Chondrocyte (in vitro differentiated cells): ENCODE measurements around the gene XPR1. TPM values are rescaled to one million over a fixed set of nuclear protein-coding genes. Genes with fewer than 3 reads are reported as not detected.
"Not testable (repeated sequence)": the region's sequence is repeated elsewhere in the genome, so short reads cannot be mapped to it uniquely, and the experiment has no call there.

Source experiments
- DNase-seq: peaks from one replicate; pipeline ENCODE4 v3.0.0; 2021; ENCODE audit warnings: mixed read lengths, low spot score
- H3K27ac Mint-ChIP-seq: one replicate; pipeline ENCODE4 v1.8.0; 2021; ENCODE audit warnings: mild to moderate bottlenecking, moderate library complexity, mixed read lengths; ENCODE audit not compliant: unreplicated experiment
- H3K27me3 Mint-ChIP-seq: 2 replicates; pipeline ENCODE4 v1.8.0; 2021; ENCODE audit warnings: low read depth, mixed read lengths
- H3K36me3 Mint-ChIP-seq: 2 replicates; pipeline ENCODE4 v1.8.0; 2021; ENCODE audit warnings: low read depth, mixed read lengths
- H3K4me1 Mint-ChIP-seq: 2 replicates; pipeline ENCODE4 v1.8.0; 2021; ENCODE audit warnings: low read depth, mild to moderate bottlenecking, mixed read lengths
- H3K4me3 Mint-ChIP-seq: one replicate; pipeline ENCODE4 v1.8.0; 2021; ENCODE audit warnings: mild to moderate bottlenecking, moderate library complexity, mixed read lengths; ENCODE audit not compliant: unreplicated experiment
- H3K9me3 Mint-ChIP-seq: 2 replicates; pipeline ENCODE4 v1.8.0; 2021; ENCODE audit warnings: low read depth, mixed read lengths
- total RNA-seq: library from RNA; stranded (reverse); gene quantifications from 3 replicates; pipeline ENCODE4 v1.2.1, GENCODE V29; 2021
- TF ChIP-seq, protein P1 (sequence below): fragments of 200-600 bp; sonication (generic); IDR thresholded peaks from 2 replicates; pipeline ENCODE4 v1.5.0; 2021; ENCODE audit warnings: antibody characterized with exemption, mild to moderate bottlenecking, moderate library complexity

Gene XPR1
- total RNA-seq, 1 donor from 2014 or later: 24.9 TPM

DNA sequence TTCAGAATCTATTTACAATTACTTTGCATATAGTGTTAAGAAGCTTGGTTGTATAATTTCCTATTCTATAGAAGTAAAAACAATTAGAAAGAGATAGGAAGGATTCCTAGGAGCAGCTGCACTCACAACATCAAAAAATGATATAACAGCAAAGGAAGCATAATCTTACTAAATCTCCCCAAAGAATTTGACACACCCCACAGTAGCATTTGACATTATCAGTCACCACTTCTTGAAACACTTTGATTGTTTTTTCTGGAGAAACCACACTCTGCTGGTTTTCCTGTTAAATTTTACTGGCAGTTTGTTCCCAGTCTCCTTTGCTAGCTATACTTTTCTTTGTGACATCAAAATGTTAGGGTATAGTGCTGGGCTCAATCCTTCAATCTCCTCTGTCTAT lies 180.1 kb downstream of the XPR1 start:
- no peak overlapping the region for H3K27ac Mint-ChIP-seq

DNA sequence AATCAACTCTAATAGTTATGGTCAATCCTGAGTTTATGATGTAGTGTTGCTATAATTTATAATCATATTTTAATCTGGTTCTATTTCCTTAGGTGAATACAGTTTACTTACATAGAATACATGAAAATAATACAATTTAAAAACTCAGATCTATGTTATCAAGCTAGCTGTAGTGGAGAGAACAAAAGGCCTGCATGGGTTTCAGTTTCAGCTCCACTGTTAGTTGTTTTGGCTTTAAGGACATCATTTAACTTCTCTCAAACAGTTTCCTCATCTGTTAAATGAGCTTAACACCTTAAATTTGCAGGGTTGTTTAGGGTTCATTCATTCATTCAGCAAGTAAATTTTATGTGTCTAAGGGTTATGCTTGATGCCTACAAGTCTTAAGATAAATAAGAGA lies 182.4 kb downstream of the XPR1 start:
- Mint-ChIP-seq H3K9me3 (no peaks in the 10 kb centered on the region), H3K36me3 (peaks cover 8% of the 10 kb centered on the region), H3K4me1 (peaks cover 9% of the 10 kb centered on the region), H3K27ac (no peak overlapping the region), H3K27me3 (no peaks in the 10 kb centered on the region), H3K4me3 (no peak overlapping the region)
- no peak for DNase-seq
- TF ChIP-seq, protein P1, sequence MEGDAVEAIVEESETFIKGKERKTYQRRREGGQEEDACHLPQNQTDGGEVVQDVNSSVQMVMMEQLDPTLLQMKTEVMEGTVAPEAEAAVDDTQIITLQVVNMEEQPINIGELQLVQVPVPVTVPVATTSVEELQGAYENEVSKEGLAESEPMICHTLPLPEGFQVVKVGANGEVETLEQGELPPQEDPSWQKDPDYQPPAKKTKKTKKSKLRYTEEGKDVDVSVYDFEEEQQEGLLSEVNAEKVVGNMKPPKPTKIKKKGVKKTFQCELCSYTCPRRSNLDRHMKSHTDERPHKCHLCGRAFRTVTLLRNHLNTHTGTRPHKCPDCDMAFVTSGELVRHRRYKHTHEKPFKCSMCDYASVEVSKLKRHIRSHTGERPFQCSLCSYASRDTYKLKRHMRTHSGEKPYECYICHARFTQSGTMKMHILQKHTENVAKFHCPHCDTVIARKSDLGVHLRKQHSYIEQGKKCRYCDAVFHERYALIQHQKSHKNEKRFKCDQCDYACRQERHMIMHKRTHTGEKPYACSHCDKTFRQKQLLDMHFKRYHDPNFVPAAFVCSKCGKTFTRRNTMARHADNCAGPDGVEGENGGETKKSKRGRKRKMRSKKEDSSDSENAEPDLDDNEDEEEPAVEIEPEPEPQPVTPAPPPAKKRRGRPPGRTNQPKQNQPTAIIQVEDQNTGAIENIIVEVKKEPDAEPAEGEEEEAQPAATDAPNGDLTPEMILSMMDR: no peak

More for the DNA sequence above, 180.1 kb downstream of the XPR1 start:
- no peaks in the 10 kb centered on the region for H3K9me3 Mint-ChIP-seq
- H3K27me3 Mint-ChIP-seq: no peaks in the 10 kb centered on the region
- TF ChIP-seq, protein P1: no peak
- no peak overlapping the region for H3K4me3 Mint-ChIP-seq
- DNase-seq: no peak
- peaks cover 16% of the 10 kb centered on the region for H3K36me3 Mint-ChIP-seq
- peaks cover 9% of the 10 kb centered on the region for H3K4me1 Mint-ChIP-seq

DNA sequence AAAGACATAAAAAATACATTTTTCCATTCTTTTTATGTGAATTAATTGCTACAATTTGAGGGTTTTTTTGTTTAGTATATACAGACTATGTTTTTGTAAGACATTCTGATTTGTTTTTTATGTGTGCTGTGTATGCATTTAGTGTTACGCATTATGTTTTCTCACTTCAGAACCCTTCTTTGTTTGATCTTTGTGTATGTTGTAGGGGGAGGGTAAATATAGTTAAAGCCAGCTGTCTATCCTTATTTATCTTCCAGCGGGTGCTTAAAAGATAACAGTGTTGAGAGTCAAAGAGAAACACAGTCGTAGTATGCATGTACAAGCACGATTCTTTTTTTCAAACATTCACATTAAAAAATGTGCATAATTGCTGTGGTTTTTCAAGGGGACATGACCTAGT lies 183.4 kb downstream of the XPR1 start:
- Mint-ChIP-seq H3K36me3 (peaks cover 8% of the 10 kb centered on the region), H3K4me3 (no peak overlapping the region), H3K27ac (no peak overlapping the region), H3K9me3 (peaks cover under 1% of the 10 kb centered on the region), H3K4me1 (peaks cover 9% of the 10 kb centered on the region), H3K27me3 (no peaks in the 10 kb centered on the region)
- DNase-seq: no peak
- TF ChIP-seq, protein P1: no peak

DNA sequence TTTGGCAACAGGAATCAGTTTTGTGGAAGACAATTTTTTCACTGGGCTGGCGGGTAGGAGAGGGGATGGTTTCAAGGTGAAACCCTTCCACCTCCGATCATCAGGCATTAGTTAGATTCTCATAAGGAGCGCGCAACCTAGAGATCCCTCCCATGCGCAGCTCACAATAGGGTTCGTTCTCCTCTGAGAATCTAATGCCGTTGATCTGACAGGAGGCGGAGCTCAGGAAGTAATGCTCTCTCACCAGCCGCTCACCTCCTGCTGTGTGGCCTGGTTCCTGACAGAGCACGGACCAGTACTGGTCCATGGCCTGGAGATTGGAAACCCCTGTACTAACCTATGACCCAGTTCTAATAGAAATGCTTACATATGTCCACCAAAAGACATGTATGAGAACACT lies 184.3 kb downstream of the XPR1 start:
- Mint-ChIP-seq H3K4me3 (no peak overlapping the region), H3K9me3 (peaks cover 9% of the 10 kb centered on the region), H3K27ac (no peak overlapping the region), H3K36me3 (peaks cover 10% of the 10 kb centered on the region), H3K4me1 (peaks cover 9% of the 10 kb centered on the region), H3K27me3 (no peaks in the 10 kb centered on the region)
- TF ChIP-seq, protein P1: no peak
- no peak for DNase-seq

DNA sequence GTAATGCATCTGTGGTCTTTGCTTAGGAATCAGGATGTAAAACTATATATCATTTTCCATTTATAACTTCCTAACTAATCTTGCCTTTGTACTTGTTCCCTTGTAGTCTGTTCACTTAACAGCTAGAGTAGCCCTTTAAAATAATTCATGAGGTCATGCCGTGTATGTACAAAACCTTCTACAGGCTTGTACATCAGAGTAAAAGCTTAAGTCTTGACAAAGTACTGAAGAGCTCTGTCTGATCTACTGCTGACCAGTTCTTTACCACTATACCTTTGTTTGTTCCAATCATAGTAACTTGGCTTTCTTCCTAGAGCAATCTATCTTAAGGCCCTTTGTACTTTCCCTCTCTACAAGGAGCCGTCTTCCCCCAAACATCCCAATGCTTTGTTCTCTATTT lies 190.1 kb downstream of the XPR1 start:
- no peak overlapping the region for H3K27ac Mint-ChIP-seq
- H3K27me3 Mint-ChIP-seq: no peaks in the 10 kb centered on the region
- H3K36me3 Mint-ChIP-seq: peaks cover 2% of the 10 kb centered on the region
- peaks cover 15% of the 10 kb centered on the region for H3K9me3 Mint-ChIP-seq
- DNase-seq: no peak
- no peaks in the 10 kb centered on the region for H3K4me1 Mint-ChIP-seq
- H3K4me3 Mint-ChIP-seq: no peak overlapping the region
- TF ChIP-seq, protein P1: no peak

DNA sequence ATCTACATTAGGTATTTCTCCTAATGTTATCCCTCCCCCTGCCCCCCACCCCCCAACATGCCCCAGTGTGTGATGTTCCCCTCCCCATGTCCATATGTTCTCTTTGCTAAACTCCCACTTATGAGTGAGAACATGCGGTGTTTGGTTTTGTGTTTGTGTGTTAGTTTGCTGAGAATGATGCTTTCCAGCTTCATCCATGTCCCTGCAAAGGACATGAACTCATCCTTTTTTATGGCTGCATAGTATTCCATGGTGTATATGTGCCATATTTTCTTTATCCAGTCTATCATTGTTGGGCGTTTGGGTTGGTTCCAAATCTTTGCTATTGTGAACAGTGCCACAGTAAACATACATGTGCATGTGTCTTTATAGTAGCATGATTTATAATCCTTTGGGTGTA lies 199.7 kb downstream of the XPR1 start:
- not testable (repeated sequence) for H3K27ac Mint-ChIP-seq, DNase-seq, H3K4me3 Mint-ChIP-seq, H3K4me1 Mint-ChIP-seq, H3K27me3 Mint-ChIP-seq
- Mint-ChIP-seq H3K9me3 (peaks cover 17% of the 10 kb centered on the region), H3K36me3 (peaks cover 33% of the 10 kb centered on the region)

DNA sequence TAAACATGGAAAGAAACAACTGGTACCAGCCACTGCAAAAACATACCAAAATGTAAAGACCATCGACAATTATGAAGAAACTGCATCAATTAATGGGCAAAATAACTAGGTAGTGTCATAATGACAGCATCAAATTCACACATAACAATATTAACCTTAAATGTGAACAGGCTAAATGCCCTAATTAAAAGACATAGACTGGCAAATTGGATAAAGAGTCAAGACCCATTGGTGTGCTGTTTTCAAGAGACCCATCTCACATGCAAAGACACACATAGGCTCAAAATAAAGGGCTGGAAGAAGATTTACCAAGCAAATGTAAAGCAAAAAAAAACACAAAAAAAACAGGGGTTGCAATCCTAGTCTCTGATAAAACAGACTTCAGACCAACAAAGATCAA lies 201.4 kb downstream of the XPR1 start:
- H3K4me1 Mint-ChIP-seq: not testable (repeated sequence)
- Mint-ChIP-seq H3K9me3 (peaks cover 17% of the 10 kb centered on the region), H3K36me3 (peaks cover 35% of the 10 kb centered on the region)

More for the DNA sequence above, 201.4 kb downstream of the XPR1 start:
- H3K27me3 Mint-ChIP-seq, H3K27ac Mint-ChIP-seq, DNase-seq, H3K4me3 Mint-ChIP-seq: not testable (repeated sequence)
